ENCODE results near the gene TMEM92.
"Not testable (repeated sequence)": the region's sequence is repeated elsewhere in the genome, so short reads cannot be mapped to it uniquely, and the experiment has no call there.

TMEM92 gene

DNA sequence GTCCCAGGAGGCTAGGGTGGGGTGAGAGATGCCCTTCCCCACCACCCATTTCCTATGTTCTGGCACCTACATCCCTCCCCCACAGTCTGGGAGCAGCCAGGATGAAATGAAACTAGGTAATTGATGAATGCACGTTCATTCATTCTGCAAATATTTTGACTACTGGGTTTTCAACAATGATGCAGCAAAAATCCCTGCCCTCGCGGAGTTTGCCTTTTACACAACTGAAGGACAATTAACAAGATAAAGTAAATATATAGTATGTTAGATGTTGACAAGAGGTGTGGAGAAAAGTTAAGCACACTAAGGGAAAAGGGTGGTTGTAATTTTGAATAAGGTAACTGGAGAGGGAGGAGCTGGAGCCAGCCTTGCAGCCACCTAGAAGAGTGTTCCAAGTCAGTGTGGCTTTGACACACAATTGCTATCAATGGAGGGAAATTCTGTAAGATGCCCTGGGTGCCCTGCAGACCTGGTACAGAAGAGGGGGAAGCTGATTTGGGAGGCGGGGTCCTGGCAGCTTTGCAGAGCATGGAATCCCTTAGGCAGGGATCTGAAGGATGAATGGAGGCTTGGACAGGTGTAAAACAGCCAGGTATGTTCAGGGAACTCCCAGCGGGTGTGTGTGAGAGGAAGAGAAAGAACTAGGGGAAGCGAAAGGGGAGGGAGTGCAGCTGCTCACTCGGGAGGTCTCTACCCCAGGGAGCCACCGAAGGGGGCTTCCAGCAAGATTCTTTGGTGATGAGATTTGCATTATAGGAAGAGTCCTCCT is 2.5 kb downstream of the TMEM92 start:
- DNase-seq, result no peak

GRCh38 chr17:50277357-50277754 is 3.1 kb downstream of the TMEM92 start:
- DNase-seq, result no peak

DNA sequence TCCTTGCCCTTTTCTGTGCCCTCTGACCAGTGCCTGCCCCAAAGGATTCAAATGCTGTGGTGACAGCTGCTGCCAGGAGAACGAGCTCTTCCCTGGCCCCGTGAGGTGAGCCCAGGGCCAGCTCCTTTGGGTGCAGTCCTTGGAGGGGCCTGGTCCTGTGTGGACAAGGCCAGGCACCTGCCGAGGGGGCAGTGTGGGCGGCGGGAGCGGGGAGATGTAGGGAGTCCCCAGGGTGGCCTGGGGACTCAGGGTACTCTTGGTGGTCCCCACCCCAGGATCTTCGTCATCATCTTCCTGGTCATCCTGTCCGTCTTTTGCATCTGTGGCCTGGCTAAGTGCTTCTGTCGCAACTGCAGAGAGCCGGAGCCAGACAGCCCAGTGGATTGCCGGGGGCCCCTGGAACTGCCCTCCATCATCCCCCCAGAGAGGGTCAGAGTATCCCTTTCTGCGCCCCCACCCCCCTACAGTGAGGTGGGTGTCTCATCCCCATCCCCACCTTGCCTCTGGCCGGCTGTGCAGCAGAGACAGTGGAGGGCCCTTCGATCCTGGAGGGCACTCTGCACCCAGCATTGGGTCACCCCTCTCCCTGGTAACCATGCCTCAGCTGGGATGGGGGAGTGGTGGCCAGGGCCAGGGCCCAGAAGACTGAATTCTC is 4.4 kb downstream of the TMEM92 start:
- DNase-seq, result no peak

DNA sequence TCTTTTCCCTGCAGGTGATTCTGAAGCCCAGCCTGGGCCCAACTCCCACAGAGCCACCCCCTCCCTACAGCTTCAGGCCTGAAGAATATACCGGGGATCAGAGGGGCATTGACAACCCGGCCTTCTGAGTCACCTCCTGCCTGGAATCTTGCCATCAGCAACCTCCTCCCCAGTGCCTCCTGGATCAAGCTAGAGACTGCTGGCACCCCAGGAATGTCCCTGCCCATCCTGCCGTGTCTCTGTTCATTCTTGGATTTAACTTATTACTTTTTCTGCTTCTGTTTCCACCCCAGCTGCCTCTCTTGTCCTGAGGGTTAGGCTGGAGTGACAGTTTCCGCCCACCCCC is 4.9 kb downstream of the TMEM92 start:
- no peak for DNase-seq

GRCh38 chr17:50279639-50280038 is 5.4 kb downstream of the TMEM92 start:
- no peak for DNase-seq

- no peak for DNase-seq
Measured at GRCh38 chr17:50280068-50280467, 5.8 kb downstream of the TMEM92 start.

DNA sequence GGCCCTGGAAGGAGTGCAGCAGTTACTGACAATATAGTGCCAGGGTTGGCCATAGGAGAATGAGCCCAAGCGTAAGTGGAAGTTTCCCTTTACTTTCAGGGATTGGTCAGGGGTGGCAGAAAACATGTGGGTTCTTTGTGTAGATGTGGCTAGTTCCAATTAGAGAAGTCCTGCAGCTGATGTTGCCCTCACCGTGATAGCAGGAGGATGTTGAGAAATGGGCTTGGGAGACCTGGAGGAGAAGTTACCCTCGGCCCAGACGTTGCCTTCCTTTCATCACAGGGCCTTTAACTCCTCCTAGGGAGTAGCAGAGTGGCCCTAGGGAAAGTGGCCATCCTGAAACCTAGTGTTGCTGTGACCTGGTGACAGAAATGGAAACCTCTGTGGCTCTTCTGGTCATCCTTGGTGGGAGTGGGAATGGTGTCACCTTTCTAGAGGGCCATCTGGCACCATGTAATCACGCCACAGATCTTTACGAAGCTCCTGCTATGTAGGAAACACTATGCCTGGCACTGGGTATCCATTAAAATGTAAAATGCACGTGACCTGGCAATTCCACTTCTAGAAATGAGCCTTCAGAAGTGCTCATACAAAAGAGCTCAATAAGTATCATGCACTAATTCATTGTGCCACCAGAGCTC is 6.7 kb downstream of the TMEM92 start:
- DNase-seq, result no peak

- no peak for DNase-seq
Measured at GRCh38 chr17:50281739-50282401, 7.6 kb downstream of the TMEM92 start.

DNA sequence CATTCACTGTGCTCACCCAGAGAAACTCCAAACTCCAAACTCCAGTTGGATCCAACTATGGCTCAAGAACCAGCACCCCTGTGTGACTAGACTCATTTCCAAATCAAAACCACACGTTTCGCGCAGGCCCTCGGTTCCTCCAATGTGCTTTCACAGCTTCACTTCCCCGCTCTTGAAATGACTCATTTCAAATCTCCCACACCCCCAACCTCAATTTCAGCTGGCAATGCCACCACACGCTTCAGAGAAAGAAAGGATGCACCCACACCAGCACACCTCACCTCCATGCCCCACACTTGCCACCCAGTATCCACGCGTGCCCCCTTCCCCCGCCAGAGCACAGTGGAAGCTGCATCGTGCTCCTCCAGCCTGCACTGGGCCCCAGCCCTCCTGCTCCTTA is 9.0 kb downstream of the TMEM92 start:
- DNase-seq, result no peak

GRCh38 chr17:50283714-50284113 is 9.4 kb downstream of the TMEM92 start:
- DNase-seq, result no peak

DNA sequence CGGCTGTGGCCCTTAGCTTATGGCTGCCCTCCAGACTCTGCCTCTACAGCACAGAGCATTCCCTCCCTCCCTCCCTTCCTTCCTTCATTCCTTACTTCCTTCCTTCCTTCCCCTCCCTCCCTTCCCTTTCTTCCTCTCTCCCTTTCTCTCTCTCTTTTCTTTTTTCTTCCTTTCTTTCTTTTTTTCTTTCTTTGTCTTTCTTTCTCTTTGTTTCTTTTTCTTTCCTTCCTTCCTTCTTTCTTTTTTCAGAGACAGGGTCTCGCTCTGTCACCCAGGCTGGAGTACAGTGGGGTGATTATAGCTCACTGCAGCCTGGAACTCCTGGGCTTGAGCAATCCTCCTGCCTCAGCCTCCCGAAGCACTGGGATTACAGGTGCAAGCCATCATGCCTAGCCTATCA is 11.7 kb downstream of the TMEM92 start:
- DNase-seq, result no peak

- not testable (repeated sequence) for DNase-seq
Measured at GRCh38 chr17:50287302-50287701, 13.0 kb downstream of the TMEM92 start.

DNA sequence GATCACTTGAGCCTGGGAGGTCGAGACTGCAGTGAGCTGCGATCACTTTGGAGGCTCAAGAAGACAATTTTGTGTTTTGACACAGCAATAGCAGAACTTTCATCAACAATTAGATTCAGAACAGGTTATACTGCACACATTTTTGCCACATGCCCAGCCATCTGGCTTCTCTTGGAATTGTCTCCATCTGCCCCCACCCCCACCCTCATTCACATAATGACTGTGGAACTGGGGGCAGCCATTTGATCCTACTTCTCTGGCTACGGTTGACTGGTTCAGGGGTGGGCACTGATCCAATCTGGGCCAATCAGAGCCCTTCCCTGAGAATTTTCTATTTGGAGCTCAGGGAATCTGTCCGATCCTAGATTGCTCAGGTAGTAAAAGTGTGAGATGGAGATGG is 14.0 kb downstream of the TMEM92 start:
- no peak for DNase-seq

GRCh38 chr17:50289278-50289677 is 15.0 kb downstream of the TMEM92 start:
- no peak for DNase-seq

DNA sequence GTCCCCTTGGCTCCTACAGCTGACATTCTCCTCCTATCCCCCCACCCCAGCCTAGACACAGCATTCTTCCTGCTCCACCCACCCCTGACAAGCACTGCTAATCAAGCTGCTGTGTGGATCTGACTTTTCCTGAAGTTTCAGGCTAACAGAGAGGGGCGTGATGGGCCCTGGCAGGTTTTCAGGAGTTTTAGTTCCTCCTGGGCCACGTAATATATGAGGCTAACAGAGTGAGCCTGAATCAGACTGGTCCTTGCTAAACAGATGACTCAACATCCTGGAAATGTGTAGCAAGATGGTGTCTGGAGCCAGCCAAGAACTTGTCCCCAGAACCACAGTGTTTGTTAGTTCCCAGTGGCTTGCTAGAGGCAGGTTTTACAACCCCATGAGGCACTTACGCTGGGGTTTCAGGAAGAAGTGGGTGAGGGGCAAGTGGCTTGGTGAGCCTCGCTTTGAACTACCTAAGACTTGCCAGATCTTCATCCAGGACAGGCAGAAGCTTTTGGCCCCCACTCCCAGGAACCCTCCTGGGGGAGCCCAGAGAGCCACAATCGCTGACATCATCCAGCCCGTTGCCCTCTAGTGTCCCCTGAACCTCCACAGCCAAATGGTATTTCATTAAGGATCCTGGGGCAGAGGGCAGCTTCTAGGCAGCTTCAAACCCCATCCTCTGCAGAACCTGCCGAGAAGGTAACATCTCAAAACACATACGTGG is 15.9 kb downstream of the TMEM92 start:
- DNase-seq, result peak; percentile 53

DNA sequence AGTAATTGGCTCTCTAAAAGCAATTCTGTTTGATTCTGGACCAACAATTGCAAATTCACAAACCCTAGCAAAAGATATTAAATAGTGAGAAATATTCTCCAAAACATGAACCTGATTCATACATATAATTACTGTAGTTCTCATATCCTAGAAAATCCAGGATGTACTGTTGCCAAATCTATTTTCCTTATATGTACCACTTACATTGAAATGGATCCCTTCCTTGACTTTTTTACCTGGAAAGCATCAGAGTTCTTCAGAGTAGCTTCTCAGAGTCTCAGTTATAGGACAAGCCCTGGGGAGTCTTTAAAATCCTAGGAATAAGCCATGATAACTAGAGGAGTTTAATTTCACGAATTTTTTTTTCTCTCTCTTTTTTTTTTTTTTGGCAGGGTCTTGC is 16.7 kb downstream of the TMEM92 start:
- DNase-seq, result no peak

- no peak for DNase-seq
Measured at GRCh38 chr17:50292465-50292864, 18.2 kb downstream of the TMEM92 start.

DNA sequence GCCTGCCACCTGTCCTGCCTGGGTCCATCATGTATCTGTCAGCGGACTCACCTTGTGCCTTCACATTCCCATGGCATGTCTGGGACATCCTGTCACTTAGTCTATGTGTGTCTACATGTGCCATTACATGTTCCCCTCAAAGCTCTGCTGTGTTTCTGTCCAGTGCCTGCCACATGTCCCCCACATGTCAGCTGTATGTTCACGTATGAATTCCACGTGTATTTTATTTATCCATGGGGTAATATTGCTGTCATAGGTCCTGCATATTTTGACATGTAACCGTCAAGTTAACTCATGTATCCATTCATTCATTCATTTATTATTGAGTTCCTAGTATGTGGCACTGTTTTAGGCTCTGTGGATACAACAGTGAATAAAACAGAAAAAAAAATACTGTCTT is 20.8 kb downstream of the TMEM92 start:
- DNase-seq, result no peak

DNA sequence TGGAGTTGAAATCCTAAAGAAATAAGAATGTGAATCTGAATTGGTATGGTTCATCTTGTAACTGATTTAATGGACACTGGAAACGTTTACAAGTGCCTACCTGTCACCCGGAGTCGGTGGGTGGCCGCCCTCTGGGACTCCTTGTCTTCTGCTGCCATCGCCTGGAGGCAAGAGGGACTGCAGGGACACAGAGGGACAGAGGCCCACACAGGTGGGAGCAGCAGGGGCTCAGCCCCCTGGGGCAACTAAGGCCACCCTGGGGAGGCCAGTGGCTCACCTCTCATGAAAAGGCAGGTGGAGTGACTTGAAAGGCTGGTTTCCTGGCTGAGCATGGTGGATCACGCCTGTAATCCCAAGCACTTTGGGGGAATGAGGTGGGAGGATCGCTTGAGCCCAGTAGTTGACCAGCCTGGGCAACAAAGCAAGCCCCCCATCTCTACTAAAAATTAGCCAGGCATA is 23.2 kb downstream of the TMEM92 start:
- DNase-seq, result peak; percentile 36

DNA sequence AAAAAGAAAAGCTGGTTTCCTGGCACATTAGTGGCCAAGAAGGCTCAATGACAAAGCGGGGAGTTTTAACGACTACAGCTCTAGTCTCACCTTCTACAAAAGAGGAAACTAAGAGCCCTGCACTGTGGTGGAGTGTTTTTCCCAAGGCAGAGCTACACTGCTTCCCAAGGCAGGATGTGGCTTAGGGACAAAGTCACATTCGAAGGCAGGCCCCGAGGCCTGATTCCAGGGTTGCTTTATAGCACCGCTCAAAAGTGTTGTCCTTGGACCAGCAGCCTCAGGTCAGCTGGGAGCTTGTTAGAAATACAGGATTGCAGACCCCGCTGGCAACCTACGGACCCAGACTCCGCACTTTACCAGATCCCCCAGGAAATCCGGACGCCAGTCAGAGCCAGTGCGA is 23.8 kb downstream of the TMEM92 start:
- no peak for DNase-seq

GRCh38 chr17:50299776-50300175 is 25.5 kb downstream of the TMEM92 start:
- no peak for DNase-seq

DNA sequence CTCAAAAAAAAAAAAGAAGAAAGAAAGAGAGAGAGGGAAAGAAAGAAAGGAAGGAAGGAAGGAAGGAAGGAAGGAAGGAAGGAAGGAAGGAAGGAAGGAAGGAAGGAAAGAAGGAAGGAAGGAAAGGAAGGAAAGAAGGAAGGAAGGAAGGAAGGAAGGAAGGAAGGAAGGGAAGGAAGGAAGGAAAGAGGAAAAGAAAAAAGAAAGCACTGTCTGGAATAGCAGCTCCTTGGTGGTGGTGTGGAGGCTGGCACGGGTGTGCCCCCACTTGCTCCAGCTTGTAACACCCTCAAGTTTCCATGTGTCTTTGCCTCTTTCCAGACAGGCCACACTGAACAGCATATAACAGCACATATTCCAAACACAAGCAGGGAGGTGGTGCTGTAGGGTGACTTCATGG is 26.6 kb downstream of the TMEM92 start:
- not testable (repeated sequence) for DNase-seq

All from KG1 (cell line).